SU-DHL-6 (cell line): Measurements from ENCODE around the gene CALN1.

Experiments used
- EZH2phosphoT487 ChIP-seq: fragments of 200-600 bp; sonication (generic), shearing (Covaris generic); conservative IDR thresholded peaks from 2 replicates; pipeline ENCODE4 v1.6.1; 2018; ENCODE audit warnings: mild to moderate bottlenecking, antibody characterized with exemption, low read length, moderate library complexity, mixed read lengths
- TF ChIP-seq, protein P1 (sequence below): fragments of 200-600 bp; sonication (generic); IDR thresholded peaks from one replicate; pipeline ENCODE4 v1.5.1; 2017; ENCODE audit warnings: antibody characterized with exemption, mild to moderate bottlenecking, low read length, moderate library complexity; ENCODE audit not compliant: insufficient read depth, poor library complexity, severe bottlenecking

DNA sequence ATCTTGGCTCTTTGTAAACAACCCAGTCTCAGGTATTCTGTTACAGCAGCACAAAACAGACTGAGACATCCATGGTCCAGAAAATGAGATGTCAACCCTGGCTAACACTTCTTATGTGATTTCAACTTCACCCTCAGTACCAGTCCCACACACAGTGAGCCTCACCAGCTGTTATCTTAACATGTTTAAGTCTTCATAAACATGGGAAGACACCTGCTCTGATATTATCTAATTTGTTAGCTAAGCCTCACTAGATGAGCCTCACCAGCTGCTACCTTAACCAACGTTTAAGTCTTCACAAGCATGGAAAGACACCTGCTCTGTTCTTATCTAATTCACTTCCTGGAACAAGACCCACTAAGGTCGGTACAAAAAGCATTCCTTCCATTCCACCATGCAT, 130.8 kb downstream of the CALN1 start:
- TF ChIP-seq, protein P1, sequence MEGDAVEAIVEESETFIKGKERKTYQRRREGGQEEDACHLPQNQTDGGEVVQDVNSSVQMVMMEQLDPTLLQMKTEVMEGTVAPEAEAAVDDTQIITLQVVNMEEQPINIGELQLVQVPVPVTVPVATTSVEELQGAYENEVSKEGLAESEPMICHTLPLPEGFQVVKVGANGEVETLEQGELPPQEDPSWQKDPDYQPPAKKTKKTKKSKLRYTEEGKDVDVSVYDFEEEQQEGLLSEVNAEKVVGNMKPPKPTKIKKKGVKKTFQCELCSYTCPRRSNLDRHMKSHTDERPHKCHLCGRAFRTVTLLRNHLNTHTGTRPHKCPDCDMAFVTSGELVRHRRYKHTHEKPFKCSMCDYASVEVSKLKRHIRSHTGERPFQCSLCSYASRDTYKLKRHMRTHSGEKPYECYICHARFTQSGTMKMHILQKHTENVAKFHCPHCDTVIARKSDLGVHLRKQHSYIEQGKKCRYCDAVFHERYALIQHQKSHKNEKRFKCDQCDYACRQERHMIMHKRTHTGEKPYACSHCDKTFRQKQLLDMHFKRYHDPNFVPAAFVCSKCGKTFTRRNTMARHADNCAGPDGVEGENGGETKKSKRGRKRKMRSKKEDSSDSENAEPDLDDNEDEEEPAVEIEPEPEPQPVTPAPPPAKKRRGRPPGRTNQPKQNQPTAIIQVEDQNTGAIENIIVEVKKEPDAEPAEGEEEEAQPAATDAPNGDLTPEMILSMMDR: no peak
- no peak for TF ChIP-seq EZH2phosphoT487
